HFFc6 (cell line): Measurements from ENCODE around the gene CNIH1. TPM values are rescaled to one million over a fixed set of nuclear protein-coding genes. Genes with fewer than 3 reads are reported as not detected.
"Not testable (repeated sequence)": the region's sequence is repeated elsewhere in the genome, so short reads cannot be mapped to it uniquely, and the experiment has no call there.

Source experiments
- DNase-seq: peaks from one replicate; pipeline ENCODE4 v3.0.0-alpha.2; 2018
- H3K27ac Mint-ChIP-seq: 2 replicates; pipeline ENCODE4 v1.8.0; 2020; ENCODE audit warnings: mild to moderate bottlenecking, mixed read lengths
- H3K27me3 Mint-ChIP-seq: 2 replicates; pipeline ENCODE4 v1.8.0; 2021; ENCODE audit warnings: mild to moderate bottlenecking, moderate library complexity, mixed read lengths; ENCODE audit not compliant: insufficient read depth
- H3K36me3 Mint-ChIP-seq: 2 replicates; pipeline ENCODE4 v1.8.0; 2021; ENCODE audit warnings: low read depth, mixed read lengths
- H3K4me1 Mint-ChIP-seq: 2 replicates; pipeline ENCODE4 v1.8.0; 2020; ENCODE audit warnings: low read depth, mixed read lengths
- H3K4me3 Mint-ChIP-seq: 2 replicates; pipeline ENCODE4 v1.8.0; 2020; ENCODE audit warnings: mild to moderate bottlenecking, moderate library complexity, mixed read lengths
- H3K9me3 Mint-ChIP-seq: 2 replicates; pipeline ENCODE4 v1.8.0; 2020; ENCODE audit warnings: mild to moderate bottlenecking, mixed read lengths
- total RNA-seq, 6 experiments: library from RNA; stranded (reverse); fragmentation: NEBNext Ultra II Directional; extraction: Animal tissue kit (Norgen Biotek cat#: 25700); gene quantifications; 2 replicates in 1 of 6; 3 replicates in 5 of 6; pipeline ENCODE4 v1.2.3, GENCODE V29; 2021
- TF ChIP-seq, protein P1 (sequence below): fragments of 200-600 bp; sonication (generic); IDR thresholded peaks from 2 replicates; pipeline ENCODE4 v1.5.0; 2021; ENCODE audit warnings: antibody characterized with exemption, mild to moderate bottlenecking

Gene CNIH1
- total RNA-seq, 6 experiments from 2014 or later = 158 to 212 (median 194) TPM

DNA sequence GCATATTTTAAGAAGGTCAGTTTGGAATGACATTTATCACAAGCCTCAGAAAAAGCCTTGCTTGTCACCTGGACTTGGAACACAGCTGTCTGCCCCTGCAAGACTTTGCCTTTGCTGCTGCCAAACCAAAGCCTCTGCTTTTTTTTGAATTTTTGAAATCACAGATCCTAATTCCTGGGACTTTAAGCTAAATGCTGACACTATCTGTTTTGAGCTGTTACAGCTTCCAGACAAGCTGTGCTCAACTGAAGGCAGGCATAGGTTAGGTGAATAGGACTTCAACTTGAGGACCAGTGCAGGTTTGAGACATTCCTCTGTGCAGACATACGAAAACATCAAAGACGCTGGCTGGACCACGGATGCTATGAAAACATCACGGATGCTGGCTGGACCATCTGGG is 55.6 kb downstream of the CNIH1 start:
- no peaks in the 10 kb centered on the region for H3K36me3 Mint-ChIP-seq
- no peak overlapping the region for H3K4me3 Mint-ChIP-seq
- H3K27ac Mint-ChIP-seq = no peak overlapping the region
- no peaks in the 10 kb centered on the region for H3K9me3 Mint-ChIP-seq
- H3K27me3 Mint-ChIP-seq = peaks cover 34% of the 10 kb centered on the region
- DNase-seq = no peak
- TF ChIP-seq, protein P1, sequence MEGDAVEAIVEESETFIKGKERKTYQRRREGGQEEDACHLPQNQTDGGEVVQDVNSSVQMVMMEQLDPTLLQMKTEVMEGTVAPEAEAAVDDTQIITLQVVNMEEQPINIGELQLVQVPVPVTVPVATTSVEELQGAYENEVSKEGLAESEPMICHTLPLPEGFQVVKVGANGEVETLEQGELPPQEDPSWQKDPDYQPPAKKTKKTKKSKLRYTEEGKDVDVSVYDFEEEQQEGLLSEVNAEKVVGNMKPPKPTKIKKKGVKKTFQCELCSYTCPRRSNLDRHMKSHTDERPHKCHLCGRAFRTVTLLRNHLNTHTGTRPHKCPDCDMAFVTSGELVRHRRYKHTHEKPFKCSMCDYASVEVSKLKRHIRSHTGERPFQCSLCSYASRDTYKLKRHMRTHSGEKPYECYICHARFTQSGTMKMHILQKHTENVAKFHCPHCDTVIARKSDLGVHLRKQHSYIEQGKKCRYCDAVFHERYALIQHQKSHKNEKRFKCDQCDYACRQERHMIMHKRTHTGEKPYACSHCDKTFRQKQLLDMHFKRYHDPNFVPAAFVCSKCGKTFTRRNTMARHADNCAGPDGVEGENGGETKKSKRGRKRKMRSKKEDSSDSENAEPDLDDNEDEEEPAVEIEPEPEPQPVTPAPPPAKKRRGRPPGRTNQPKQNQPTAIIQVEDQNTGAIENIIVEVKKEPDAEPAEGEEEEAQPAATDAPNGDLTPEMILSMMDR = no peak
- peaks cover 11% of the 10 kb centered on the region for H3K4me1 Mint-ChIP-seq

DNA sequence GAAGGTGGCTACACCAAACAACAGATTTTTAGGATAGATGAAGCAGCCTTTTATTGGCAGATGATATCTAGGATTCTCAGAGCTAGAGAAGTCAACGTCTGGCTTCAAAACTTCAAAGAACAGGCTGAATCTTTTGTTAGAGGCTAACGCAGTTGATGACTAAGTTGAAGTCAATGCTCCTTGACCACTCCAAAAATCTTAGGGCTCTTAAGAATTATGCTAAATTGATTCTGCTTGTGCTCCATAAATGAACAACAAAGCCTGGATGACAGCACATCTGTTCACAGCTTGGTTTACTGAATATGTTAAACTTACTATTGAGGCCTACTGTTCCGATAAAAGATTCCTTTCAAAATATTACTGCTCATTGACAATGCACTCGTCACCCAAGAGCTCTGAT is 57.3 kb downstream of the CNIH1 start:
- no peaks in the 10 kb centered on the region for H3K9me3 Mint-ChIP-seq
- peaks cover 46% of the 10 kb centered on the region for H3K27me3 Mint-ChIP-seq
- peaks cover 11% of the 10 kb centered on the region for H3K4me1 Mint-ChIP-seq
- H3K27ac Mint-ChIP-seq = no peak overlapping the region
- TF ChIP-seq, protein P1 = no peak
- DNase-seq = no peak
- no peak overlapping the region for H3K4me3 Mint-ChIP-seq
- H3K36me3 Mint-ChIP-seq = 0 out of 2 replicates have a peak, but pooled peaks cover 4% of the 10 kb centered on the region

DNA sequence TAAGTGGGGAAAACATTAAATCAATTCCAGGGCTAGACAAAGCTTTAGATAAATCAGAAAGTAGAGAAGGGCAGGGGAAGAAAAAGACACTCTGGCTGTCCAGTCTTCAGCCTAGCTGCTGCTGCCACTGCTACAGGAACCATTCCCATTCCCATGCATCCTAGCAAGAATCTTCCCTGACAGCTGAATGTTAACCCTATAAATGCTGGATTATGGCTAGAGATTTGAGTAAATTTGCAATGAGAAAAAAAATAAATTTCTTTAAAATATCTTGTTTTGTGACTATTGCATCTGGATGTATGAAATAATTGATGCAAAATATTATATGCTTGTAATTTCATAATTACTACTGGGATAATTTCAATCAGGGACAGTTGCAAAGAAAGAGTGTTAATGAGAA is 59.4 kb downstream of the CNIH1 start:
- no peaks in the 10 kb centered on the region for H3K9me3 Mint-ChIP-seq
- H3K4me3 Mint-ChIP-seq = no peak overlapping the region
- H3K27ac Mint-ChIP-seq = no peak overlapping the region
- TF ChIP-seq, protein P1 = no peak
- peaks cover 40% of the 10 kb centered on the region for H3K27me3 Mint-ChIP-seq
- H3K4me1 Mint-ChIP-seq = peaks cover 11% of the 10 kb centered on the region
- 0 out of 2 replicates have a peak, but pooled peaks cover 4% of the 10 kb centered on the region for H3K36me3 Mint-ChIP-seq
- DNase-seq = no peak

DNA sequence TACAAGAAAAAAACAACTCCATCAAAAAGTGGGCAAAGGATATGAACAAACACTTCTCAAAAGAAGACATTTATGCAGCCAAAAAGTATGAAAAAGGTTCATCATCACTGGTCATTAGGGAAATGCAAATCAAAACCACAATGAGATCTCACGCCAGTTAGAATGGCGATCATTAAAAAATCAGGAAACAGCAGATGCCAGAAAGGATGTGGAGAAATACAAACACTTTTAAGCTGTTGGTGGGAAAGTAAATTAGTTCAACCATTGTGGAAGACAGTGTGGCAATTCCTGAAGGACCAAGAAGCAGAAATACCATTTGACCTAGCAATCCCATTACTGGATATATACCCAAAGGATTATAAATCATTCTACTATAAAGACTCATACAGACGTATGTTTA is 60.6 kb downstream of the CNIH1 start:
- not testable (repeated sequence) for H3K4me3 Mint-ChIP-seq, DNase-seq
- H3K27me3 Mint-ChIP-seq = peaks cover 30% of the 10 kb centered on the region

DNA sequence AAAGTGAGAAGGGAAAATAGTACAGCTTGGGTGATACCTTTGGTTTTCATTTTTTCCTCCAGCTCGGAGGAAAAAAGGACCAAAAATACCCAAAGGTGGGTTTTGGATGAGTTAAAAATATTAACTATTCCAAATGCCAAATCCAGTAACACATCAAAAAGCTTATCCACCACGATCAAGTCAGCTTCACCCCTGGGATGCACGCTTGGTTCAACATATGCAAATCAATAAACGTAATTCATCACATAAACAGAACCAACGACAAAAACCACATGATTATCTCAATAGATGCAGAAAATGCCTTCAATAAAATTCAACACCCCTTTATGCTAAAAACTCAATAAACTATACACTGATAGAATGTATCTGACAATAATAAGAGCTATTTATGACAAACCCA is 62.3 kb downstream of the CNIH1 start:
- H3K36me3 Mint-ChIP-seq, H3K4me1 Mint-ChIP-seq, H3K4me3 Mint-ChIP-seq, DNase-seq, H3K27ac Mint-ChIP-seq, H3K9me3 Mint-ChIP-seq: not testable (repeated sequence)
- peaks cover 28% of the 10 kb centered on the region for H3K27me3 Mint-ChIP-seq

More for the DNA sequence above, 60.6 kb downstream of the CNIH1 start:
- not testable (repeated sequence) for H3K36me3 Mint-ChIP-seq, H3K9me3 Mint-ChIP-seq, H3K27ac Mint-ChIP-seq
- peaks cover 11% of the 10 kb centered on the region for H3K4me1 Mint-ChIP-seq

DNA sequence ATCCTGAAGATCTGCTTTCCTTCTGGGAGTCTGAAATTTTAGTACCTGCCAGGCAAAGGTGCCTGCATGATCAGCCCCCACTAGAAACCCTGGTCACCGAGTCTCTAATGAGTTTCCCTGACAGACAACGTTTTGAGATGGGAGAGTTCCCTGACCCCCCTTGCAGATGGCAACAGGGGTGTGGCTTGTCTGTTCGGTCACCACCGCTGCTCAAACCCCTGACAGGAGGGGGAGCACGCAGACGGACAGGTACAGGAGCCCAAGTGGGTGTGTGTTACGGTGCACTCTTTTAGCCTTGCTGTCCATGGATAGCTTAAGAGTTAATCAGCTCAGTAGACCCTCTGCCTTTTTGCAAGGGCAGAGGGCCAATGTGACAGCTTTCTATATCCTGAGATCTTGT is 63.7 kb downstream of the CNIH1 start:
- Mint-ChIP-seq H3K4me1 (peaks cover 9% of the 10 kb centered on the region; the same call in 1 of the 2 replicates), H3K9me3 (no peaks in the 10 kb centered on the region), H3K27ac (no peak overlapping the region), H3K27me3 (peaks cover 28% of the 10 kb centered on the region), H3K4me3 (no peak overlapping the region), H3K36me3 (0 out of 2 replicates have a peak, but pooled peaks cover 4% of the 10 kb centered on the region)
- no peak for DNase-seq
- TF ChIP-seq, protein P1 = no peak
